H4 (cell line): ENCODE data around the gene ACTA2. TPM values are rescaled to one million over a fixed set of nuclear protein-coding genes. Genes with fewer than 3 reads are reported as not detected.

Experiments
- DNase-seq: peaks from one replicate; pipeline ENCODE4 v3.0.0-alpha.2; 2015; ENCODE audit warnings: low spot score
- total RNA-seq: library from RNA; depleted of rRNA; stranded (reverse); fragments of >200 nt; shearing (Covaris generic); gene quantifications from 2 replicates; pipeline ENCODE4 v1.2.3, GENCODE V29; 2014

ACTA2 gene
- total RNA-seq, 1 experiment from 2014 or later: 29.1 TPM

GRCh38 chr10:88981435-88981834 lies 28.9 kb upstream of the ACTA2 start:
- no peak for DNase-seq

DNA sequence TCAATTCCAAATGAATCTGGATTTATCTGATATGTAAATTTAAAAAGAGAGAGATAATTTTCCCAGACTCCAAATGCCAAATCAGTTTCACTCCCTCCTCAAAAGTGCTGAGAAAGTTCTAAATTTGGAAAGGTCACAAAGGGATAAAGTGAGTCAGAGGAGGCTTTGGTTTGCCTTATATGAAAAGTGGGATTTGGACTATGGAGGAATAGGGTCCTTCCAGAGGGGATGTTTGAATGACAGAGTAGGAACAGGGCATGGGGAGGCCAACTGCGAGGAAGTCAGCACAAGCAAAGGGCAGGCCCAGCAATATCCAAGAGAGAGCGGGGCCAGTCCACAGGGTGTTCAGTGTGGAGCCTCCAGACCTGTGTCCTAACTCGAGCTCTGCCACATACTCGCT lies 28.2 kb upstream of the ACTA2 start:
- DNase-seq: no peak

GRCh38 chr10:88980247-88980646 lies 27.7 kb upstream of the ACTA2 start:
- no peak for DNase-seq

DNA sequence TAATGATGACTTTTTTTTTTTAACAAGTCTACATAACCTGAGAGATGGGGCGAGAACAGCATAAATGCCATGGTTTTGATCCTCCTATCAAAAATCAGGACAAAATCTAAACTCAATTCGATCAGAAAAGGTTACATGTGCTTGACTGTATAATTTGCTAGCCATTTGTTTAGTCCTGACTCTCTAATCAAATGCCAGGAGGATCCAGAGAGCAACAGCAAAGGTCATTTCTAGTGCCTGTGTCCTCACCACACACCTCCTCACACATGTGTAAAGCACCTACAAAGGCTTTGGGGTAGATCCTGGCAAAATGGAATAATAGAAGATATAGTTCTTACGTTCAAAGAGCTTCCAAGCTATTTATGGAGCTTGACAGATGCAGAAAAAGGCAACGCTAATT lies 27.0 kb upstream of the ACTA2 start:
- no peak for DNase-seq

DNA sequence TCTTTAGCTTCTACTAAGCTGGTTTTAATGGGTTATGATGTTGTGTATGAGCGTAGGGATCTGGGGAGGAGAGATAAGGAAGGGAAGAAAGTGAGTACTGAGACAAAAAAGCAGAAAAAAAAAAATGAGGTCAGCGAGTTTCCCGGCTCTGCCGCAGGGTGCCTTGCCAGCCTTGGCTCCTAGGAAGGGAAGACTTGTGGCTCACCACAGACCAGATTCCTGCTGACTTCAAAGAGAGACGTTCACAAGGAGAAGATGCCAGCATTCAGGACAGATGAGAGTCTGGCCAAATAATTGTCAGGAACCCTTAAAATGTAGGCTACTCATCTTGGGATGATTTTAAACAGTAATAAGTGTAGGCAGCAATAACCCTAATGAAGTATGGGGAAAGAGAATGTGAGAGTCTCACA lies 26.6 kb upstream of the ACTA2 start:
- peak; percentile 85 for DNase-seq

DNA sequence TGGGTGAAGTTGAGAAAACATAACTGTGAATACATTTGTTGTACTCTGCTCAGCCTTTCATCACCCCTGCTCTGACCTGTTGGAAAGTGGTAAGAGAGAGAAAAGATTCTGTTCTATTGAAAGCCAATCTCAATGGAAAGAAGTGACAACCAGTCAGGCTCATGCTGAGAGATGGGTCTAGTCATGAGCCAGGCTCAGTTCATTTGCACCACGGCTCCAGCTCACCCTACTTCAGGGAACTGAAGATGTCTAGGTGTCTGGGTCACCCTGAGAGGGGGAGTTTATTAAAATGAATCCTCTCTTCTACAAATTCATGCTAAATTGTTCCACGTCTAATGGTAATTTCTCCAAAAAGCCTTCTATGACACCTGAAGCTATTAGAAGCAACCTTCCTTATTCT lies 25.9 kb upstream of the ACTA2 start:
- DNase-seq: no peak

DNA sequence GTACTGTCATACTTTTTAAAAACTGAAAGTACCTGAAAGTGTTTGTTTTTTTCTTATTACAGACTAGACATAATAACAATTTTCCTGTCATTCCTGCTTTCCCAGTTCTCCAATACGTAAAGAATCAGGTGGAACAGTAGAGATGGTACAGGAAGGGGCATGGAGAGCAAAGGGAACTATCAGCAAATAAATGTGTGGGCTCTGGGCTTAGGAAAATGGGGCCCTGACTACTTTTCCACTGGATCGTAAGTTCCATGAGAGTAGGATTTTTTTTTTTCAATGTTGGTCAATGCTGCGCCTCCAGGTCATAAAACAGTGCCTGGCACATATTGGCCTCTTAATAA lies 22.8 kb upstream of the ACTA2 start:
- no peak for DNase-seq

DNA sequence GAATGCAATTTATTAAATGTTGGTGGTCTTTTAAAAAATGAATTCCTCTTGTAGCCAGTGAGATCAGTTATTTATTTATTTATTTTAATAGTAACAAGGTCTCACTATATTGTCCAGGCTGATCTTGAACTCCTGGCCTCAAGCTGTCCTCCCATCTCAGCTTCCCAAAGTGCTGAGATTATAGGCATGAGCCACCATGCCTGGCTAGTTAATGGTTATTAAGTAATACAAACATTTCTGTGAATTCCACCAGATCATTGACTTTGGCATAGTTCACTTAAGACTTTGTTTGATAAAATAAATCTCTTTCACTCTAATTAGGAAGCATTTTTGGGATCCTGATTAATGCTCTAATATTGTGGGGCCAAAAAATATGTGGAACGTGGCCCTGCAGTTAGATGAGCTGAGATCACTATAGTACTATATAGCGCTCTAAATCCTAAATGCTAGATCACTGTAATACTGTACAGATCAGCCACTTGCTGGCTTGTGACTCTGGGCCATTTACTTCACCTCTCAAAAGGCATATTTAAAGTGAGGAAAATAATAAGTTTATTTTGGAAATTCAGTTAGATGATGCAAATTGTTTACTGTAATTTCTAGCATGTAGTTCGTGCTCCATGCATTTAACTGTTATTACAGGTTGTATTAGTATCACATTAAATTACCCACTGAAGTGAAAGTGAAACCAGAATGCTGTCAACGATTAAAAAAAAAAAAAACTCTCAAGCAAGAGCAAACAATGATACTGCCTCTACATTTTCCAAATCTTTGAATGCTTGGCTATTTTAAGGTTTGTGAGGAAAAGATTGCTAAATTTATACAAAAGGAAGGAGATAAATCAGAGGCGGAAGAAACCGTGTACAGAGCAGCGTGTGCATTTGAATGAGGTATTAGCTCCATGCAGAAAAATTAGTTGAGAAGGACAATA lies 22.1 kb upstream of the ACTA2 start:
- no peak for DNase-seq

DNA sequence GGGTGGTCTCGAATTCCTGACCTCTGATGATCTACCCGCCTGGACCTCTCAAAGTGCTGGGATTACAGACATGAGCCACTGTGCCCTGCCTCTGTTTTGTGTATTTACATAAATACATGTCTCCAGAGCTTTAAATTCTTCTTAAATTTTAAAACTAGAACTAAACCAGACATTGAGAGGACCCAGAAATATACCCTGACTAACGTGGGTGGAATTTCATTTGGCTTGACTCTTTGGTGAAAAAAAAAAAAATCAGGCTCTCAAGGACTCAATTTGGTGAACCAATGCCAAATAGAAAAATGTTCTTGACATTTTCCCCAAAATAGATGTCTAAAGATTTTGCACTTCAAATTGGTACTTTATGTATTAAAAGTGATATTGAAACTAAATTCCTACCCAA lies 21.4 kb upstream of the ACTA2 start:
- no peak for DNase-seq

- DNase-seq: no peak
Measured at GRCh38 chr10:88971221-88972061, 18.9 kb upstream of the ACTA2 start.

- DNase-seq: no peak
Measured at GRCh38 chr10:88968391-88968790, 15.8 kb upstream of the ACTA2 start.

DNA sequence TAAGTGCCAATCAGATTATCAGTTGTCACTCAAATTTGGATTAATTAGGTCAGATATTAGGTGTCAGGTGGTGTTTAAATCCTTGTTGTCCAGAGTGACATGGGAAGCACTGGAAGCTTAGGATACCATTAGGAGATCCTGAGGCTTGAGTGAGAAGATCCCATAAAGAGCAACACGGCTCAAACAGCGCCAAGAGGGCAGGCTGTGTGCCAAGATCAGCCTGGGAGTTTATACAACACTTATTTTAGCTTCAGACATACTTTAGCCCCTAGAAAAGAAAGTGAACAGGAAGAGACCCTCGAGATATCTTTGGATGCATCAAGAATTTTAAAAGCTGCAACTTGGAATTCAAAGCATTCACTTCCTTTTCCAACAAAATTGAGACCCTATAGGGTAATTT lies 14.2 kb upstream of the ACTA2 start:
- no peak for DNase-seq

GRCh38 chr10:88964869-88965415 lies 12.4 kb upstream of the ACTA2 start:
- no peak for DNase-seq

- DNase-seq: no peak
Measured at GRCh38 chr10:88964360-88964759, 11.8 kb upstream of the ACTA2 start.

DNA sequence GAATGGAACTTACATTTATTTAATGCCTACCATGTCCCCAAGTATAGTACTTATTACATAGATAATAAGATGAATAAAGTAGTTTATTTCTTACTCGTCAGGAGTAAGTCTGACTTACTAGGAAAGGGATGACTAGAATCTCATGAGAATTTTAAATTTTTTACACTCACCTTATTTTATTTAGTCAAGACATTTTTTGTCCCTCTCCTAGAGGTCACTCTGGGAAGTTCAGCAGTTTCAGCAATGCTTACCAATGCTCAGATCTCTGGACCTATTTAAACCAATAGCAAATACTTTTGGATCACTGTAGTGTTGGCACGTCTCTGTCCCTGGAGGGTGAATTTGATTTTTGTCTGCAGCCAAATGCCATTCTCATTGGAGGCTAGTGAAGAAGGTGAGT lies 10.7 kb upstream of the ACTA2 start:
- no peak for DNase-seq

DNA sequence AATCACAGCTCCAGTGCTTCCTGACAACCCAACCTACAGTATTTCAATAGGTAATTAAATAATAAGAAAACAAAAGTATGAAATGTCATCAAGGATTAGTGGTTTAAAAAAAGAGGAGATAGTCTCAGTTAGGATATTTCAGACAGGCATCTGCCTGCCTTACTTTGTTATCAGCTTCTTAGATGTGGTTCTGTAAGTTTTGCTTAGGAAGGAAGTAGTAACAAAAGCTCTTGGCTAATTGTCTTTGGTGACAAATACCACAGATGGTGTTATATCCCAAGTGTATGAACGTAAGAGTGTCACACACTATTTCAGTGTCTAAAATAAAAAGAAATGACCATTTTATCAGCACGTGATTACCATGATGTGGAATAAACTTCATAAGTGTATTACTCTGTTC lies 9.8 kb upstream of the ACTA2 start:
- DNase-seq: no peak

DNA sequence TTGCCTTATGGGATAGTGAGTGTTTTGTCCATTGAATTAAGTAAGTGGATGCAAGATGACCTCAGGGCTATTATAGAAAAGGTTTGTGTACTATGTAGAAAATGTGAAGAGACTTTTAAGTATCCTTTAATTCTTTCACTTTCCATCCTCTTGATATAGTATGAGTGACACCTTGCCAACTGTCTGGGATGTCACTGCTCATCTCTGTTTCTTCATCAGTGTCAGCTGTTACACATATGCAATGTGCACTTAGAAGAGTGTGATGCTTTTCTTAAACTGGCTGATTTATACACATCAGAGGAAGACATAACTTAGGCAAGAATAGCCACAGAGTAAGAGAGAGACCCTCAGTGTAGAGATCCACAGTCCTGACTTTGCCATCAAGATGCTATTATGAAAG lies 8.7 kb upstream of the ACTA2 start:
- no peak for DNase-seq

- DNase-seq: no peak
Measured at GRCh38 chr10:88960802-88961201, 8.2 kb upstream of the ACTA2 start.

GRCh38 chr10:88958721-88959120 lies 6.1 kb upstream of the ACTA2 start:
- no peak for DNase-seq

- DNase-seq: no peak
Measured at GRCh38 chr10:88957381-88957780, 4.8 kb upstream of the ACTA2 start.

DNA sequence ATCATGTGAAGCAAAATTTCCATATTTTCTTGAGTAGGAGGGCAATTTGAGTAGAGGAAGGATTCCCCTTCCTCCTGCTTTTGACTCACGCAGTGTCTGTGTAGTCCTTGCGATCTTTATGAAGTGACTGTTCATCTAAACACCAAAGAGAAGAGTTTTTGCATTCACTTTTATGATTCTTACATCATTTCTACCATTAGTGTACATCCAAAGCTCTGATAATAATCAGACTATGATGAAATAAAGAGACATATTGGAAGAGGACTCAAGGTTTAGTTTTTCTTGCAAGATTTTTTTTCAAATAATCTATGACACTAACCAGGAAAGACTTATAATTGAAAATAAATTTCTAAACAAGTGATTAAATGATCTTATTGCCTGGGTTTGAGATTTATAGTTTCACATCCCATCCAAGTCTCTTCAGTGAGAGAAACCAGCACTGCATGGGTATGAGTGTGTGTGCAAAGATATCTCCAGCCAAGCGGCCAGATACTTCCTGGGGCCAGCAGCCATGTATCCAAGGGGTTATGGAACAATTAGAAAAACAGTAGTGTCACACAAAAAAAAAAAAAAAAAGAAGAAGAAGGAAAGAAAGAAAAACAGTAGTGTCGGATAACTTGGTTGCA lies 2.0 kb upstream of the ACTA2 start:
- no peak for DNase-seq

- no peak for DNase-seq
Measured at GRCh38 chr10:88953662-88954061, 1.1 kb upstream of the ACTA2 start.
